Measurements from ENCODE around the gene PHACTR1. TPM values are rescaled to one million over a fixed set of nuclear protein-coding genes. Genes with fewer than 3 reads are reported as not detected.

PHACTR1 gene
- total RNA-seq, 1 donor from 2014 or later: 72.8 TPM

GRCh38 chr6:12803486-12803885 is 86.9 kb downstream of the PHACTR1 start:
- Histone ChIP-seq H3K4me3 (no peak overlapping the region), H3K36me3 (no peaks in the 10 kb centered on the region), H3K4me1 (no peaks in the 10 kb centered on the region), H3K27ac (no peak overlapping the region), H3K9me3 (no peaks in the 10 kb centered on the region), H3K27me3 (no peaks in the 10 kb centered on the region)
- TF ChIP-seq CTCF (IDR thresholded peaks at IDR 0.05): no peak
- intact Hi-C loops (cut with DNase I): no loop called here
- no peak for ATAC-seq
- no peak for DNase-seq

GRCh38 chr6:12804952-12805645 is 88.5 kb downstream of the PHACTR1 start:
- no peak for TF ChIP-seq CTCF (IDR thresholded peaks at IDR 0.05)
- H3K4me1 ChIP-seq: no peaks in the 10 kb centered on the region
- no peaks in the 10 kb centered on the region for H3K9me3 ChIP-seq
- no peaks in the 10 kb centered on the region for H3K27me3 ChIP-seq
- no peak for DNase-seq
- H3K36me3 ChIP-seq: no peaks in the 10 kb centered on the region
- no peak overlapping the region for H3K4me3 ChIP-seq
- intact Hi-C loops (cut with DNase I): no loop called here
- ATAC-seq: no peak
- no peak overlapping the region for H3K27ac ChIP-seq

- ATAC-seq (no peak), DNase-seq (no peak)
- Histone ChIP-seq H3K27ac (no peak overlapping the region), H3K4me3 (no peak overlapping the region), H3K4me1 (no peaks in the 10 kb centered on the region), H3K27me3 (no peaks in the 10 kb centered on the region), H3K36me3 (no peaks in the 10 kb centered on the region), H3K9me3 (no peaks in the 10 kb centered on the region)
- intact Hi-C loops (cut with DNase I): no loop called here
- TF ChIP-seq CTCF (IDR thresholded peaks at IDR 0.05): no peak
Observed at GRCh38 chr6:12806136-12806535, 89.6 kb downstream of the PHACTR1 start.

- Histone ChIP-seq H3K27ac (no peak overlapping the region), H3K27me3 (no peaks in the 10 kb centered on the region), H3K4me3 (no peak overlapping the region), H3K36me3 (no peaks in the 10 kb centered on the region), H3K4me1 (no peaks in the 10 kb centered on the region), H3K9me3 (no peaks in the 10 kb centered on the region)
- intact Hi-C loops (cut with DNase I): no loop called here
- no peak for ATAC-seq
- no peak for TF ChIP-seq CTCF (IDR thresholded peaks at IDR 0.05)
- DNase-seq: no peak
Observed at GRCh38 chr6:12806796-12807195, 90.2 kb downstream of the PHACTR1 start.

GRCh38 chr6:12811519-12811918 is 95.0 kb downstream of the PHACTR1 start:
- intact Hi-C loops (cut with DNase I): no loop called here
- Histone ChIP-seq H3K4me3 (no peak overlapping the region), H3K27ac (no peak overlapping the region), H3K27me3 (no peaks in the 10 kb centered on the region), H3K36me3 (no peaks in the 10 kb centered on the region), H3K4me1 (no peaks in the 10 kb centered on the region), H3K9me3 (no peaks in the 10 kb centered on the region)
- DNase-seq (no peak), ATAC-seq (no peak)
- TF ChIP-seq CTCF (IDR thresholded peaks at IDR 0.05): no peak

GRCh38 chr6:12813321-12813720 is 96.8 kb downstream of the PHACTR1 start:
- H3K9me3 ChIP-seq: no peaks in the 10 kb centered on the region
- H3K27ac ChIP-seq: no peak overlapping the region
- H3K4me3 ChIP-seq: no peak overlapping the region
- H3K4me1 ChIP-seq: no peaks in the 10 kb centered on the region
- intact Hi-C loops (cut with DNase I): no loop called here
- no peaks in the 10 kb centered on the region for H3K27me3 ChIP-seq
- no peak for DNase-seq
- no peaks in the 10 kb centered on the region for H3K36me3 ChIP-seq
- ATAC-seq: no peak
- TF ChIP-seq CTCF (IDR thresholded peaks at IDR 0.05): no peak

All from upper lobe of right lung (tissue), 1 donor.